HG02571 (cell line): ENCODE results near the gene MESP2.
A peak's percentile ranks its signal among the peaks of the same experiment; 100 is the strongest.

Source experiments
- ATAC-seq: cut with Tn5 transposase; IDR thresholded peaks from one replicate; pipeline ENCODE4 v1.9.1; 2021; ENCODE audit warnings: mild to moderate bottlenecking, moderate library complexity; ENCODE audit not compliant: unreplicated experiment

MESP2 gene, protein sequence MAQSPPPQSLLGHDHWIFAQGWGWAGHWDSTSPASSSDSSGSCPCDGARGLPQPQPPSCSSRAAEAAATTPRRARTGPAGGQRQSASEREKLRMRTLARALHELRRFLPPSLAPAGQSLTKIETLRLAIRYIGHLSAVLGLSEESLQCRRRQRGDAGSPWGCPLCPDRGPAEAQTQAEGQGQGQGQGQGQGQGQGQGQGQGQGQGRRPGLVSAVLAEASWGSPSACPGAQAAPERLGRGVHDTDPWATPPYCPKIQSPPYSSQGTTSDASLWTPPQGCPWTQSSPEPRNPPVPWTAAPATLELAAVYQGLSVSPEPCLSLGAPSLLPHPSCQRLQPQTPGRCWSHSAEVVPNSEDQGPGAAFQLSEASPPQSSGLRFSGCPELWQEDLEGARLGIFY

DNA sequence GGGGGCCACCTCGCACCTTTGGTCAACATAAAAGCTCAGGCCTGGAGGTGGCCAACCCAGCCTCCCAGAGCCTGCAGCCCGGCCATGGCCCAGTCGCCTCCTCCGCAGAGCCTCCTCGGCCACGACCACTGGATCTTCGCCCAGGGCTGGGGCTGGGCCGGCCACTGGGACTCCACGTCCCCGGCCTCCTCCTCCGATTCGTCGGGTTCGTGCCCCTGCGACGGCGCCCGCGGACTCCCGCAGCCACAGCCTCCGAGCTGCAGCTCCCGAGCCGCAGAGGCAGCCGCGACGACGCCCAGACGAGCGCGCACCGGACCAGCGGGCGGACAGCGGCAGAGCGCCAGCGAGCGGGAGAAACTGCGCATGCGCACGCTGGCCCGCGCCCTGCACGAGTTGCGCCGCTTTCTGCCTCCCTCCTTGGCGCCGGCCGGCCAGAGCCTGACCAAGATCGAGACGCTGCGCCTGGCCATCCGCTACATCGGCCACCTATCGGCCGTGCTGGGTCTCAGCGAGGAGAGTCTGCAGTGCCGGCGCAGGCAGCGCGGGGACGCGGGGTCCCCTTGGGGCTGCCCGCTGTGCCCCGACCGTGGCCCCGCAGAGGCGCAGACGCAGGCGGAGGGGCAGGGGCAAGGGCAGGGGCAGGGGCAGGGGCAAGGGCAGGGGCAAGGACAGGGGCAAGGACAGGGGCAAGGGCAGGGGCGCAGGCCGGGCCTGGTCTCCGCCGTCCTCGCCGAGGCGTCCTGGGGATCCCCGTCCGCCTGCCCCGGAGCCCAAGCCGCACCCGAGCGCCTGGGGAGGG, at the start of gene MESP2:
Gene MESP2, plus strand, starts transcription at position 59 of the 799 bp plus-strand sequence. Its CDS starts 26 bp downstream, at position 85.
- peak; percentile 57 for ATAC-seq

DNA sequence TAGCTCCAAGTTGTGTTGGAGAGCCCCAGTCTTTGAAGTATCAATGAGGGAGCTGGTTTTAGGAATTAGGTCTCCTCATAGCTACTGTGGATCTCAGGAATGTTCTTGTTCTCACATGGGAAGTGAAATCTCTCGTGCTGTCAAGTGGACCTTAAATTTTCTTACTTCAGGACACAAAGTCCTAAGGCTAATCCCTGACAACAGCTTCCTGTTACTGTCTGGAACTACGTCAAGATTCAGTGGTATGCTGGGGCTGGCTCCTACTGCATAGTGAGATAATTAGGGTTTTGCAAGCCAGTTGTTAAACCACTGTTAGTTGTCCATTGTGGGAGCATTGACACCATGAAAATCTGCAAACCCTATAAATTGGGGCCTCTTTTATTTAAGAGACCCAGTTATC, 47.9 kb upstream of the MESP2 start:
- ATAC-seq, result no peak

DNA sequence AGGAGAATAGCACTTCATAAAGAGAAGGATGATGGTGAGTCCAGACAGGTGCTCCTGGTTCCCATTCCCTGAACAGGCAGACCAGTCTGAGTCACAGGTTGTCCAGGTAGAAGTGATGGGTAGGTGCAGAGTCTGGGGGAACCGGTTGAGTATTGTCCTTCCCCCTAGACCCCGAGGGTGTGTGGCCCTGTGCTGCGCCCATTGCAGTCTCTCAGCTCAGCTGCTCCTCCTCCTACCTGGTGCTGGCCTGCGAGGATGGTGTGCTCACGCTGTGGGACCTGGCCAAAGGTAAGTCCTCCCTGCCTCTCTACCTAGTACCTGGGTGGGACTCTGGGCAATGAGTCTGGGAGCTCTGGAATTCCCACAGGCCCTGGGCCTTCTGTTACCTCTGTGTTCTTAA, 44.9 kb upstream of the MESP2 start:
- no peak for ATAC-seq

DNA sequence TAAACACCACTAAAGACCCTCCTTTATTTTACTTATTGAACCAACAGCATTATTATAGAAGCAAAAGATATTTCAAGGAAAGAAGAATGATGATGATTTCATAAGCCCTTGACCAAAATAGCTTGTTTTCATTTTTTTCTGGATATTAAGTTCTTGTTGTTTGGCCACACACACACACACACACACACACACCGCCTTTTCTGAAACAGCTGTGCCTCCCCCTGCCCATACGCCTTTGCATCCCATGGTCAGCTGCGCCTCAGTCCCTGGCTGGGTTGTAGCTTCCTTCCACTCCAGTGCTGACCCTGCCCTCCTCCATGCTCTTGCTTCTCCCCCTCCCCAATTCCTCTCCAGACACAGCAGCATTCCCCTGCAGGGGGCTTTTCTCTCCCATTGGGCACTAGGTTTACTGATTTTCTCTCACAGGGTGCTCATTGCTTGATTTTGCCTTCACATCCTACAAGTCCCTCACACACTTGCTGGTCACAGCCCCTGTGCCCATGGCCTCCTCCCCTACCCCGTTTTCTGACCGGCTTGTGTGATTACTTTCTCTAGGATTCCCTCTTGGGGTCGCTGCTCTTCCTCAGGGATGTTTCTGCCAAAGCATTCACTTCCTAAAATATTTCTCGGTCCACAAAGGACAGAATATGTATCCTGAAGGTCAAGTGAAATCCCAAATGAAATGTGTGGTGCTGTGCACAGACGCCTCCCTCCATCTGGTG, 43.5 kb upstream of the MESP2 start:
- ATAC-seq, result no peak

DNA sequence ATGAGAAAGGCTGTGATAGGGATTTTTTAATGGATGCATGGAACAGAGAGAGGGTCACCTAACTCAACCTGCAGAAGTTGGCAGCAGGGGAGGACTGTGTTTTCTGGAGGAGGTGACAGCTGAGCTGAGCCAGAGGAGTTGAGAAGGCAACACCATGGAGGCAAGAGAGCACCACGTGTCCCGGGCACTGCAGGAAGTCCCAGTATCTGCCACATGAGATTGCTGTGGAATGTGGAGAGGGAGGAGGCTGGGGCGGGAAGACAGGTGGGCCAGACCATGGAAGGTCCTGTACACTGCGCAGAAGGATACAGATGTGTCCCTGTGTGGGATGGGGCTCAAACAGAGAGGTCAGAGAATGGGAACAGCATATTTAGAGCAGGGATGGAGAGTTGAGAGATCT, 40.4 kb upstream of the MESP2 start:
- ATAC-seq, result no peak

DNA sequence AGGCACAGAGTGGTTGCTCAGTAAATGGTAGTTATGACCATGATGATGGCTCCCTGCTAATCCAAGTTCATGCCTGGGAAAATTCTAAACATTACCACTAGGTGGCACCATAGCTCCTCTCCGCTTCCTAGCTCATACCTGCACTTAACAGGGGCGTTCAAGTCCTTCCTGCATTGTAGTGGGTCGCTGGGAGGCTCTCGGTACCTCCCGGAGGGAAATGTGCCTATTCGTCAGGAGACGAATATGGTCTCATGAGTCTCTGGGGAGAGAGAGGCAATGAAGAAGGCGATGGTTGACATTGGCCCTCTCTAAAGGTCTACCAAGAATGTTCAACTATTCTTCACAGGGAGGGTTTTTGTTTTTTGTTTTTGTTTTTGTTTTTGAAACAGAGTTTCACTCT, 36.0 kb upstream of the MESP2 start:
- no peak for ATAC-seq

DNA sequence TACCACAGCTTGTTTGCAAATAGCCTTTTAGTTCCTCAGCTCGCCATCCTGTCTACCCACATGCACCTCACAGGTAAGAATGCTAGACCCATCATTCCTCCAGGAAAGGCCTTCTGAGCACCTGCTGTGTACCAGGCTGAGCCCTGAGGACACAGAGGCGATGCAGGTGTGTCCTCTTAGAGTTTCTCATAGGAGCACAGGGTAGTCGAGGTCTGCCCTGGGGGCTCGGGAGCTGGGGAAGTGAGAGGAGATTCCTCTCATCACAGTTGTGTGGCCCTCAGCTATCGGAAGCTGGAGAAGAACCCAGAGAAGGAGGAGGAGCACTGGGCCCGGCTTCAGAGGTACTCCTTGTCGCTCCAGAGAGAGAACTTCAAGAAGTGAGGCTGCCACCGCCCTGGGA, 33.1 kb upstream of the MESP2 start:
- ATAC-seq, result no peak

DNA sequence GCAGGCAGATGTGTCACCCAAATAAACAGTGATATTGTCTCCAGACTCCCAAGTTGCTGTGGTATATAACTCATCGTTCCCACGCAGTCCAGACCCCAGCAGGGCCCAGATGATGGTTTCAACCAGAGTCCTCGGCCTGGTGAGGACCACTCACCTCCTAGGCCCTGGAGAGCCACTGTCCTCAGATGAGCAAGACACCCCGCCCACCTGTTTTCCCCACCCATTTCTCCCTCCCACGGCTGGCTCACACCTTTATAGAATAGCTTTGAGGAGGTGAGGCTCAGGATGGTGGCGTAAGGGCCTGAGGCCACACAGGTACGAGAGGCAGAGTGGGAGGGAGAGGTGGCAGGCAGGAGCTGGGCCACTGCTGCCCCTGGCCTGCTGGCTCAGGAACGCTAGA, 32.5 kb upstream of the MESP2 start:
- ATAC-seq, result no peak

DNA sequence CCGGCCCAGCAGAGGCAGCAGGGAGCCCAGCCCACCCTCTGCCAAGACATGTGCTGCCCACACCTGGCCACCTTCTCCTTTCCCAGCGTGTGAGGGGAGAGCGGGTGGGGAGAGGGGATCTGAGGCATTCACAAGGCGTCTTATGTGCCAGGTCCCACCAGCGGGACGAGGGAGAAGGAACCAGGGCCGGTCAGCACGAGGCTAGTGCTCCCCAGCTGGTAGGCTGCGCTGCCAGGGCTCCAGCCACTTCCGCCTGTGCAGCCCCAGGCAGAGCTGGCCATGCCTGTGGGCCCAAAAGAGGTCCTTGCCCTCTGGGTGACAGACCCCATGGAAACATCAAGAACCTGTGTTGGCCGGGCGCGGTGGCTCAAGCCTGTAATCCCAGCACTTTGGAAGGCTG, 31.0 kb upstream of the MESP2 start:
- ATAC-seq, result no peak

DNA sequence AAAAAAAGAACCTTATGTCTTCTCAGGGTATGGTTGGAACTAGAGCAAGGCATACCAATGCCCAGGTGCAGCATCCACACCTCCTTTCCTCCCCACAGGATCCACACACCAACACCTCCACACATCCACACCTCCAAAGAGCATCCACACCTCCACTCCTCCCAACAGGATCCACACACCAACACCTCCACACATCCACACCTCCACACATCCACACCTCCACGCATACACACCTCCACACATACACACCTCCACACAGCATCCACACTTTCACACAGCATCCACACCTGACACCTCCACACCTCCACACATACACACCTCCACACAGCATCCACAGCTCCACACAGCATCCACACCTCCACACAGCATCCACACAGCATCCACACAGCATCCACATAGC, 30.4 kb upstream of the MESP2 start:
- no peak for ATAC-seq

DNA sequence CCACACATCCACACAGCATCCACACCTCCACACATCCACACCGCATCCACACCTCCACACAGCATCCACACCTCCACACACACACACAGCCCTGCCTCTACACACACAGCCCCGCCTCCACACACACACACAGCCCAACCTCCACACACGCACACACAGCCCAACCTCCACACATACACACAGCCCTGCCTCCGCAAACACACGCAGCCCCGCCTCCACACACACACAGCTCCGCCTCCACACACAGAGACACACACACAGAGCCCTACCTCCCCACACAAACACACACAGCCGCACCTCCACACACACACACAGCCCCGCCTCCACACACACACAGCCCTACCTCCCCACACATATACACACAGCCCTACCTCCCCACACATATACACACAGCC, 29.7 kb upstream of the MESP2 start:
- ATAC-seq, result no peak

DNA sequence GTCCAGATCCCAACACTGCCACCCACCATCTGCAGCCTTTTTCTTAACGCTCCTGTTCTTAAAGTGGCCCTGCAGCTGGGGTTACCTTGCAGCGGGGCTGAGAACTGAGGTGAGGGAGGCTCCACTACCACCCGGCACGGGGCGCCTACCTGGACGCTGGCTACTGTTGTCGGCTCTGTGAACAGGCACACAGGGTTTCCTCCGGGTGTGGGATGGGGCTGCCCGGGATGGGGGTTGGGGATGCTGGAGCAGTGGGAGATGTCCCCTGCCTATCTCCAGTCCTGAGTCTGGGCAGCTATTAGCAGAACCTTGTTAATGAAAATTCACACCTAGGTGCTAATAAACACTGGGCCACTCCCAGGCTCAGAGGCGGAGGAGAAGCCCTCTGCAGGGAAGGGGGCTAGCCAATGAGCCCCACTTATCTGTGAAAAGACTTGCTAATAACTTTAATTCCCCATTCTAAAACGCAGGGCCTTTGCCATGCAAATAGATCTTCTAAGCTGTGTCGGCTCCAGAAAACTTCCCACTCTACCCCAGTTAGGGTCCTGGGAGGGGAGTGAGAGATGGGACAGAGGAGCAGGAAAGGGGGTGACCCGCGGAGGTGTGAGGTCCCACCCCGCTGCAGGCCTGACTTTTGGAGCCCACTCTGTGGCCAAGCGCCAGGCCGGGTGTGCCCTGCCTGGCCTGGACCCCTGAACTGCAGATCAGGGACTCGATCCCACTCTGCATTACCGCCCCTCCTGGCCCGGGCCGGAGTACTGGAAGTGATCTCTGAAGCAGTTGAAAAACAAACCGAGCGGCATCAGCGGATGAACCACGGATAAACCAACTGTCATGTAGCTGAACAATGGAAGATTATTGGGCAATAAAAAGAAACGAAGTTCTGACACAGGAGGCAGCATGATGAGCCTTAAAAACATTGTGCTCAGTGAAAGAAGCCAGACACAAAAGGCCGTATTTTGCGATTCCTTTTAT, 28.1 kb upstream of the MESP2 start:
- ATAC-seq, result no peak

DNA sequence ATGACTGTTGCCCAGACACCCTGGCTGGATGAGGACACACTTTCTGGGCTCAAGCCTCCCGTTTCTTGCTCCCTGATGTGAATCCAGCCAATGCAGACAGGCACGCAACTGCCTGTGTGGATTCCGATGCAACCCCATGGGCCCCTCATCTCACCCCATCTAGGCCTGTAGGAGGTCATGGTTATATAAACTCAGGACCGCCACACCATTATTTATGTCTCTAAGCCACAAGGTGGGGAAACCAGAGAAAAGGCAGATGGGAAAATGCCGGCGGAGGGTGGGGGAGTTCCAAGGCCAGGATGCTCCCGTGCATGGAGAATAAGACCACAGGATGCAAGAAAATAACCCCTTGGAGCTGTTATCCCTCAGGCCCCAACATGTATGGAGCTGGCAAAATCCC, 27.1 kb upstream of the MESP2 start:
- no peak for ATAC-seq

DNA sequence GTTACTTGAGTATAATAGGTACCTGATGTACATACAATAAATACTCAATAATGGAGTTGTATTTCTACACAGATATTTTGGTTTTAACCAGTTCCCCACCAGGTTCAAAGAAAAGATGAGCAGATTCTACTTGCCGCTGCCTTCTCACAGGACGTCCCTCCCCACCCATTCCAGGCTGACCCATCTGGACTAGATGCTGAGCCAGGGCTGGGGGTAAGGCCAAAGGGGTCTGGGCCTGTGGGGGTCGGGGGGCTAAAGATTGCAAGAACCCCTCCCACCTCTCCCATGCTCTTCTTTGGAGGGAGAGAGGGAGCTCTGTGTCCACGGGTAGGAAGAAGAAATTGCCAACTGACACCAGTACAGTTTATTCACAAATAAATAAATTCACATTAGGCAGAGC, 26.6 kb upstream of the MESP2 start:
- ATAC-seq, result no peak

DNA sequence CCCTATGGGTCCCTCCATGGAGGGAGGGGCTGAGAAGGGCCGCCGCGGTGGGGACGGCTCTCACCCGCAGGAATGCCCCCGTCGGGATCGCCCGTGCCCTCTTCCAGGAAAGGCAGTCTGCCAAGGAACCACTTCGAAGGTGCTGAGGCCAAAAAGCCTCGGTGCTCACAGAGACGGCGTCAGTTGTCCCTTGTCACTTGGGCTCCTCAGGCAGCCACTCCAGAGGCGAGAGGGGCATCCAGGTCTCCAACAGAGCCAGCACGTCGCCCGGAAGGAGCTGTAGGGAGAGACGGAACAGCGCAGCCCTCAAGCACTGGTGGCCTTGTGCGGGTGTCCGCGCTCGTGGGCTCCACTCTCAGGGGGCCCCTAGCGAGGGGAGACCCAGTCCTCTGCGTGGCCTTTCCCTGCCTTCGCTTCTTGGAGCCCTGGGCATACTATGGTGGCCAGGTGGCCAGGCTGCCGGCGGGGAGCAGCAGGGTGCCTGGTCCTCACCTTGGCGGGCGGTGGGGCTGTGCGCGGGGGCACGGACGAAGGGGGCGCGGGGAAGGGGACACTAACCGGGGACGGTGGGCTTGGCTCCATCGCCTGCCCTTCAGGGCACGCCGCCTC, 26.1 kb upstream of the MESP2 start:
- ATAC-seq, result peak; percentile 8

DNA sequence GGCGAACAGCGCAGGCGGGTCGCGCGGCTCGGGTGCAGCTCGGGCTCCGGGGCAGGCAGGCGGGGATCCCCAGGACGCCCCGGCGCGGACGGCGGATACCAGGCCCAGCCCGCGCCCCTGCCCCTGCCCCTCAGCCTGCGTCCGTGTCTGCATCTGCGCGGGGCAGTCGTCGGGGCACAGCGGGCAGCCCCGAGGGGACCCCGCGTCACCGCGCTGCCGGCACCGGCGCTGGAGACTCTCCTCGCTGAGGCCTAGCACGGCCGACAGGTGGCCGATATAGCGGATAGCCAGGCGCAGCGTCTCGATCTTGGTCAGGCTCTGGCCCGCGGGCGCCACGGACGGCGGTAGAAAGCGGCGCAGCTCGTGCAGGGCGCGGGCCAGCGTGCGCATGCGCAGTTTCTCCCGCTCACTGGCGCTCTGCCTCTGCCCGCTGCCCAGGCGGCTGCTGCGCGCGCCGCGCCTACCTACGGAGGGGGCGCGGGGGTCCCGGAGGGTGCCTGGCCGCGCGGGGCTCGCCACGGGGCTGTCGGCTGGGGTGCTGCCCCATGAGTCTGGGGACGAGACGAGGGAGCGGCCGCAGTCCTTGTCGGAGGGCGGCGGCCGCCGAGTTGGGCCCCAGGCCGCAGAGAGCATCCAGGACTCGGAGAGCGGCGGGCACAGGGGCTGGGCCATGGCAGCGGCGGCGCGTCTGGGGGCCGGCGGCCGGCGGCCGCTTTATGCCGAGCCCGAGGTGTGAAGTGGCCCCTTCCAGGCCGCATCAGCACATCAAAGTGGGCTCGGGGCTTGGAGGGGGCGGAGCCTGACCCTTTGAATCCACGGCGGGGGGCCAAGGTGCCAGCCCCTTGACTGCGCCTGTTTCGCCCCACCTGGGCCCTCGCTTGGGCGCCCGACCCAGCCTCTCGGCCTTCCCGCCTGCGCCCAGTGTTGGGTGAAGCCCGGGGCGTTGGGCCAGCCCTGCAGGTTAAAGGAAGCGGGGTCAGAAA, 25.3 kb upstream of the MESP2 start, which contains the start of gene MESP1:
Gene MESP1, minus strand, starts transcription at position 690 of the 983 bp plus-strand sequence. Its CDS starts 18 bp downstream, at position 672.
- ATAC-seq, result peak; percentile 91

DNA sequence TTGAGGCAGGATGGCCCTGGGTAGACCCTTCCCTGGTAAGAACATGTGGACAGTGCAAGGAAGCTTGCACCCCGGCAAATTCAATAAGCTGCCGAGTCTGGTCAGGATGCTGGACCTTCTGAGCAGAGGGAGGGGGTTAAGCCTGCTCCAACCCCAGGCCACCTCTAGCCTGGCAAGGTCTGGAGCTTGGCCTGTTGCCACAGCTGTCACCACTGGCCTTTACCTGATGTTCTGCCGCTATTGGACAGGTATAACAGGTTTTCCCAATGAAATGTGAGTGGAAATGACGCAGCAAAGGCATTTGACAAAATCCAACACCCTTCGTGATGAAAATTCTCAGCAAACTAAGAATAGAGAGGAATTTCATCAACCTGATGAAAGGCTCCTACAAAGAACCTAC, 24.4 kb upstream of the MESP2 start:
- no peak for ATAC-seq

DNA sequence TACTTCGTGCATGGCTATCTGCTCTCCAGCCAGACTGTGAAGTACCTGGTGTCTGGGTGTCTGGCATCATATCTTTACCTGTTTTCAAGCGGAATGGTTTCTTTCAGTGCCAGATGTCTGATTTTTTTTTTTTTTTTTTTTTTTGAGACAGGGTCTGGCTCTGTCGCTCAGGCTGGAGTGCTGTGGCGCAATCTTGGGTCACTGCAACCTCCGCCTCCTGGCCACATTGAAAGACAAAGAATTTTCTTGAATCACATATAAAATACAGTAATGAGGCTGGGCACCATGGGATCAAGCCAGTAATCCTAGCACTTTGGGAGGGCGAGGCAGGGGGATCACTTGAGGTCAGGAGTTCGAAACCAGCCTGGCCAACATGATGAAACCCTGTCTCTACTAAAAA, 22.3 kb upstream of the MESP2 start:
- no peak for ATAC-seq
